RWPE1 (cell line): Measurements from ENCODE around the gene WDR54.

ENCODE experiments used
- CTCF ChIA-PET: fragments of 350-600 bp; sonication (Branson Sonifier 250); formaldehyde crosslinking; extraction: SDS; loops from one replicate; lab custom pipeline; 2021; lab: Yijun Ruan, JAX
- POLR2A ChIA-PET: fragments of 400-600 bp; formaldehyde crosslinking; extraction: SDS; loops from one replicate; lab custom pipeline; 2020; ENCODE audit warnings: antibody characterized with exemption; ENCODE audit not compliant: low non-redundant PET; lab: Yijun Ruan, JAX
- DNase-seq: peaks from one replicate; pipeline ENCODE4 v3.0.0; 2012; ENCODE audit warnings: low spot score
- H3K27ac ChIP-seq: fragments of 450-650 bp; 2 replicates; pipeline ENCODE4 v1.5.1; 2017
- TF ChIP-seq, protein P1 (sequence below): fragments of 450-650 bp; conservative IDR thresholded peaks from 2 replicates; pipeline ENCODE4 v1.5.1; 2017; ENCODE audit warnings: low read depth, mild to moderate bottlenecking

The WDR54 gene

DNA sequence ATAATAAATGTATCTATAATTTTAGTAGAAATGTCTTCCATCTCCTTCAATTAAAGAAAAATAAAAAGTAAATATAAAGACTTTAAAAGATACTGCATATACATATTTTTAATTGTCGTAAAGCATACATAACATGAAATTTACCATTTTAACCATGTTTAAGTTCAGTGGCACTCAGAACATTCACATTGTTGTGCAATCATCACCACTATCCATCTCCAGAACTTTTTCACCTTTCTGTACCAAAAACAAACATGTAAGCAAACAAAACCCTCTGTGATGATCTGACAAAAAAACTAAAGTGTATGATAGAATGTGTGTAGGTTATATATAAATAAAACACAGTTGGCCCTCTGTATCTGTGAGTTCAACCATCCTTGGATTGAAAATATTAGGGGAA is 28.0 kb upstream of the WDR54 start:
- TF ChIP-seq, protein P1, sequence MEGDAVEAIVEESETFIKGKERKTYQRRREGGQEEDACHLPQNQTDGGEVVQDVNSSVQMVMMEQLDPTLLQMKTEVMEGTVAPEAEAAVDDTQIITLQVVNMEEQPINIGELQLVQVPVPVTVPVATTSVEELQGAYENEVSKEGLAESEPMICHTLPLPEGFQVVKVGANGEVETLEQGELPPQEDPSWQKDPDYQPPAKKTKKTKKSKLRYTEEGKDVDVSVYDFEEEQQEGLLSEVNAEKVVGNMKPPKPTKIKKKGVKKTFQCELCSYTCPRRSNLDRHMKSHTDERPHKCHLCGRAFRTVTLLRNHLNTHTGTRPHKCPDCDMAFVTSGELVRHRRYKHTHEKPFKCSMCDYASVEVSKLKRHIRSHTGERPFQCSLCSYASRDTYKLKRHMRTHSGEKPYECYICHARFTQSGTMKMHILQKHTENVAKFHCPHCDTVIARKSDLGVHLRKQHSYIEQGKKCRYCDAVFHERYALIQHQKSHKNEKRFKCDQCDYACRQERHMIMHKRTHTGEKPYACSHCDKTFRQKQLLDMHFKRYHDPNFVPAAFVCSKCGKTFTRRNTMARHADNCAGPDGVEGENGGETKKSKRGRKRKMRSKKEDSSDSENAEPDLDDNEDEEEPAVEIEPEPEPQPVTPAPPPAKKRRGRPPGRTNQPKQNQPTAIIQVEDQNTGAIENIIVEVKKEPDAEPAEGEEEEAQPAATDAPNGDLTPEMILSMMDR: no peak
- CTCF ChIA-PET: no interaction called here
- POLR2A ChIA-PET: no interaction called here
- DNase-seq: no peak
- H3K27ac ChIP-seq: no peak overlapping the region

DNA sequence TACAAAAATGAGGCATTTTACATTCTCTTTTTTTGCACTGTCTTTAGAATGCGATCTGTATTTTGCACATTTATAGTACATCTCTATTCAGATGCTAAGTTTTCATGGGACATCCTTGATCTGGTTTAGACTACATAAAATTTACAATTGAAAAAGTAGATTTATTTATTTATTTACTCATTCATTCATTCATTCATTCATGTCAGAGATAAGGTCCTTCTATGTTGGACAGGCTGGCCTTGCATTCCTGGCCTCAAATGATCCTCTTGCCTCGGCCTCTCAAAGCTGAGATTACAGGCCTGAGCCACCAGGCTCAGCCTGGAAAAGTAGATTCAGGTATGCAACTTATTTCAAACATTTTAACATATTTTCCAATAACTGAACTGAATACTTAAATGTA is 25.4 kb upstream of the WDR54 start:
- CTCF ChIA-PET: interaction anchor here (0.7 kb wide), 1 partner anchor 146 kb away, joined by 4 read pairs; no protein-coding TSS in a partner anchor
- TF ChIP-seq, protein P1: no peak
- H3K27ac ChIP-seq: no peak overlapping the region
- no peak for DNase-seq
- POLR2A ChIA-PET: no interaction called here

DNA sequence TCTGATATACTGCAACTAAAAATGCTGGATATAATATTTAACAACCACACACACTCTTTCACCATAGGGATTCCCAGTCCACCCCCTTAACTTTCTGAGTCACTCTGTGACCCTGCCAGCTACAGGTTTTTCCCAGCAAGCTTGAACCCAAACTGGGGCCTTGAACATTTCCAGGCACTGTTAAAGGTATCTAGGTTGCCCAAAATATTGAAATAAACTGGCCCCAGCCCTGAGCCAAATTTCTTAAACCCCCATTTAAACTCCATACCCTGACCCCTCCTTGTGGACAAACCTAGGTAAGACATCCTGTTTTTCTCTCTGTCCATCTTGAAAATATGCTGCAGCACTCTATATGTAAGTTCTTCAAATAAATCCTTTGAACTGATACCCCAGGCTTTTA is 21.7 kb upstream of the WDR54 start:
- TF ChIP-seq, protein P1: peak; percentile 36
- no peak overlapping the region for H3K27ac ChIP-seq
- CTCF ChIA-PET: interaction anchor here (0.7 to 1.0 kb wide), 2 partner anchors 10 to 129 kb away, joined by 4 to 5 read pairs; no protein-coding TSS in a partner anchor
- POLR2A ChIA-PET: no interaction called here
- peak; percentile 32 for DNase-seq

DNA sequence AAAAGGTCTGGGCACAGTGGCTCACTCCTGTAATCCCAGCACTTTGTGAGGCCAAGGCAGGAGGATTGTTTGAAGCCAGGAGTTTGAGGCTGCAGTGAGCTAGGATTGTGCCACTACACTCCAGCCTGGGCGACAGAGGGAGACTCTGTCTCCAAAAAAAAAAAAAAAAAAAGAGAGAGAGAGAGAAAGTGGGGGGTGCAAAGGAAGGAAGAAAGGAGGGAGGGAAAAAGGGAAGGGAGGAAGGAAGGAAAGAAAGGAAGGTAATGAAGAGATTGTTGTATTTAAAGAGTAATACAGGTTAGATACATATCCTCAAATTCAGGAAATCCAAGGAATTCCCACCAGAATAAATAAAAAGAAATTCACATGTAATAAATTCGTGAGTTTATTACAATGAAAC is 19.6 kb upstream of the WDR54 start:
- CTCF ChIA-PET: interaction anchor here (0.7 to 2.2 kb wide), 2 partner anchors 10 to 24 kb away, joined by 3 to 10 read pairs; no protein-coding TSS in a partner anchor
- DNase-seq: no peak
- TF ChIP-seq, protein P1: no peak
- POLR2A ChIA-PET: no interaction called here
- no peak overlapping the region for H3K27ac ChIP-seq

DNA sequence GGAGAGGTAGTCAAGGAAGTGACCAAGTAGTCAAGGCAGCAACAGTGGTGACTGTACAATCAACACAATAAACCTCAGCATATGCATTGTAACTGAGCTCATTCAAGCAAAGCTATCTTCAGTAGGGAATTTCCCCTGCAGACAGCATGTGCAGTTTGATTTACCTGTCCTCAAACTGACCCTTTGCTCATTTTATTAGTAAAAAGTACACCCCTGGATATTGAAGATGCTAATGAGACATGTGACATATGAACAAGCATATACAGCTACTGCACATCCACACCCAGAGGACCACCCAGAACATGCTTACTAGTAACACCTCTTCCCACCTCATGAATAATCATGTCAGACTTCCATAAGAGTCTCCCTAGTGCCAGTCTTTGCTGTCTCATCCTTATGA is 15.5 kb upstream of the WDR54 start:
- POLR2A ChIA-PET: no interaction called here
- no peak overlapping the region for H3K27ac ChIP-seq
- CTCF ChIA-PET: no interaction called here
- TF ChIP-seq, protein P1: no peak
- no peak for DNase-seq

DNA sequence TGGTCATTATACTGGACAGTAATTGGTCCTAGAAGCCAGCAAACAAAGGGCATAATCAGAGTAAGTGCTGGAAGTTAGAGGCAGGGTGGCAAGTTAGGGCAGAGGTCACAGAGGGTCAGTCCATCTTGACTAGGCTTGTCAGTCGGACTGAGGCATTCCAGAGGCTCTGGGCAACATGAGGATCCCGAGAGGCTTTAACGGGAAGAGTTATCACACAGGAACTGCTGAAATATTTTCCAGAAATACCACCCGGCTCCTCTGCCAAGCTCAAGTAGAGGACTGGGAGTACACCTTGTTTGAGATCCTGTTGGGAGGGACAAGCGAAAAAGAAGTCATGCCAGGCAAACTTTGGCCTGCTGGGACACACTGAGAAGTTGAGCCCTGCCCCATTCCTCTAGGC is 13.8 kb upstream of the WDR54 start:
- H3K27ac ChIP-seq: no peak overlapping the region
- TF ChIP-seq, protein P1: no peak
- no peak for DNase-seq
- CTCF ChIA-PET: no interaction called here
- POLR2A ChIA-PET: no interaction called here
